OCI-LY1 (cell line): Measurements from ENCODE around the gene ASB6.

Source experiments
- EZH2 ChIP-seq: fragments of 200-600 bp; sonication (generic), shearing (Covaris generic); IDR thresholded peaks from 2 replicates; pipeline ENCODE4 v1.8.0; 2017; ENCODE audit warnings: borderline replicate concordance, mixed run types, mild to moderate bottlenecking, antibody characterized with exemption, low read length, moderate library complexity, mixed read lengths
- TF ChIP-seq, protein P1 (sequence below): fragments of 200-600 bp; sonication (generic), shearing (Covaris generic); IDR thresholded peaks from 2 replicates; pipeline ENCODE4 v1.5.1; 2017; ENCODE audit warnings: mild to moderate bottlenecking, antibody characterized with exemption, low read length, moderate library complexity, mixed read lengths

DNA sequence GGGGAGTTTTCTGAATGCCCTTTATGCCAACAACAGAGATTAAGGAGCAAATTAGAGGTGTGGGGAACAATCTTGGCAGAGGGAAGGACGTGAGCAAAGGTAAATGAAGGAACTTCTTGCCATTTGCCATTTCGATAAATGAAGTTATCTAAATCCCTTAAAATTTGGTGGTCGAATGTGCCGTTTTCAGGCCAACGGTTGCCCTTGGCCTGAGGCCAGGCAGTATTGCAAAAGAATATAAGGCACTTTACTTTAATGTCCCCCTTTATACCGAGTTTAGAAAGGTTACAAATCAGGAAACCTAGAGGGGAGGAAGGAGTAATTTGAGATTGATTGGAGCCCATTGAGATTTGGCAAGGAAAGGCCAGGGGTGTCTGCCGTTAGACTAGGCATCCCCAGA, 47.3 kb downstream of the ASB6 start:
- TF ChIP-seq, protein P1, sequence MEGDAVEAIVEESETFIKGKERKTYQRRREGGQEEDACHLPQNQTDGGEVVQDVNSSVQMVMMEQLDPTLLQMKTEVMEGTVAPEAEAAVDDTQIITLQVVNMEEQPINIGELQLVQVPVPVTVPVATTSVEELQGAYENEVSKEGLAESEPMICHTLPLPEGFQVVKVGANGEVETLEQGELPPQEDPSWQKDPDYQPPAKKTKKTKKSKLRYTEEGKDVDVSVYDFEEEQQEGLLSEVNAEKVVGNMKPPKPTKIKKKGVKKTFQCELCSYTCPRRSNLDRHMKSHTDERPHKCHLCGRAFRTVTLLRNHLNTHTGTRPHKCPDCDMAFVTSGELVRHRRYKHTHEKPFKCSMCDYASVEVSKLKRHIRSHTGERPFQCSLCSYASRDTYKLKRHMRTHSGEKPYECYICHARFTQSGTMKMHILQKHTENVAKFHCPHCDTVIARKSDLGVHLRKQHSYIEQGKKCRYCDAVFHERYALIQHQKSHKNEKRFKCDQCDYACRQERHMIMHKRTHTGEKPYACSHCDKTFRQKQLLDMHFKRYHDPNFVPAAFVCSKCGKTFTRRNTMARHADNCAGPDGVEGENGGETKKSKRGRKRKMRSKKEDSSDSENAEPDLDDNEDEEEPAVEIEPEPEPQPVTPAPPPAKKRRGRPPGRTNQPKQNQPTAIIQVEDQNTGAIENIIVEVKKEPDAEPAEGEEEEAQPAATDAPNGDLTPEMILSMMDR = no peak
- TF ChIP-seq EZH2 = no peak
